ENCODE measurements around the gene NDUFS3.

- TF ChIP-seq, protein P1, sequence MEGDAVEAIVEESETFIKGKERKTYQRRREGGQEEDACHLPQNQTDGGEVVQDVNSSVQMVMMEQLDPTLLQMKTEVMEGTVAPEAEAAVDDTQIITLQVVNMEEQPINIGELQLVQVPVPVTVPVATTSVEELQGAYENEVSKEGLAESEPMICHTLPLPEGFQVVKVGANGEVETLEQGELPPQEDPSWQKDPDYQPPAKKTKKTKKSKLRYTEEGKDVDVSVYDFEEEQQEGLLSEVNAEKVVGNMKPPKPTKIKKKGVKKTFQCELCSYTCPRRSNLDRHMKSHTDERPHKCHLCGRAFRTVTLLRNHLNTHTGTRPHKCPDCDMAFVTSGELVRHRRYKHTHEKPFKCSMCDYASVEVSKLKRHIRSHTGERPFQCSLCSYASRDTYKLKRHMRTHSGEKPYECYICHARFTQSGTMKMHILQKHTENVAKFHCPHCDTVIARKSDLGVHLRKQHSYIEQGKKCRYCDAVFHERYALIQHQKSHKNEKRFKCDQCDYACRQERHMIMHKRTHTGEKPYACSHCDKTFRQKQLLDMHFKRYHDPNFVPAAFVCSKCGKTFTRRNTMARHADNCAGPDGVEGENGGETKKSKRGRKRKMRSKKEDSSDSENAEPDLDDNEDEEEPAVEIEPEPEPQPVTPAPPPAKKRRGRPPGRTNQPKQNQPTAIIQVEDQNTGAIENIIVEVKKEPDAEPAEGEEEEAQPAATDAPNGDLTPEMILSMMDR (IDR thresholded peaks at IDR 0.05), result no peak
- no peak for TF ChIP-seq POLR2A (IDR thresholded peaks at IDR 0.05)
Measured at GRCh38 chr11:47560426-47560825, 18.4 kb upstream of the NDUFS3 start.

Data from body of pancreas (tissue), 4 donors.